Measurements from ENCODE around the gene TBC1D21.

Gene TBC1D21

DNA sequence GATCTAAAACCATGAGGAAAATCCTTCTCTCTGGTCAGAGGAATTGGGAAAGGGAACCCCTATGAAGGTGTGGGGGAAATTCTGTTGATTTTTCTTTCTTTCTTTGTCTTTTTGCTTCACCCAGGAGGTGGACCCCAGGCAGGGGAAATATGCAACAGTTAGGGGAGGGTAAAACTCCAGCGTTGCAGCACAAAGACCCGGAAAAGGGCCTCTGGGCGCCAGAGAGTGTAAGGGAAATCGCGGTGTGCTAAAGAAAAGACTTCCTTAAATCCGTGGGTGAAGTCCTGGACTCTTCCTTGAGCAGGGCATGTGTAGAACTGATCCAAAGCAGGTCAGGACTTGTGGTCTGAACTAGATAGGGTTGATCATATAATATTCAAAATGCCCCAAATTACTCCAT, 11.1 kb upstream of the TBC1D21 start:
- no peak for DNase-seq

DNA sequence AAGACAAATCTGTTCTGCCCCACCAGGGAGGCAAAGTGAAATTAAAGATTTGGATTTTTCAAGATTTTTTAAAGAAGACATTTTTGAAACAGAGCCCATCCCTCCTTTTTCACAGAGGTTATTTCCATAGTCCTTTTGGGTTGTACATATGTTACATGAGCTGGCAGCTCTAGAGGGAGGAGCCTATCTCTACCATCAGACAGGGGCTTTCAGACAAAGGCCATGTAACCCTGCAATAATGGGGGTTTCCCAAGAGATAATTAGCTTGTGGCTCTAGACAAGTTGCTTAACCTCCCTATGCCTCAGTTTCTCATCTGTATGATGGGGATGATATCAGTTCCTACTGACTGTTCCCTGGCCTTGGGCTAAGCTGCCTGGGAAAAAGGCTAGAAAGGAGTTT, 8.0 kb upstream of the TBC1D21 start:
- DNase-seq = no peak

DNA sequence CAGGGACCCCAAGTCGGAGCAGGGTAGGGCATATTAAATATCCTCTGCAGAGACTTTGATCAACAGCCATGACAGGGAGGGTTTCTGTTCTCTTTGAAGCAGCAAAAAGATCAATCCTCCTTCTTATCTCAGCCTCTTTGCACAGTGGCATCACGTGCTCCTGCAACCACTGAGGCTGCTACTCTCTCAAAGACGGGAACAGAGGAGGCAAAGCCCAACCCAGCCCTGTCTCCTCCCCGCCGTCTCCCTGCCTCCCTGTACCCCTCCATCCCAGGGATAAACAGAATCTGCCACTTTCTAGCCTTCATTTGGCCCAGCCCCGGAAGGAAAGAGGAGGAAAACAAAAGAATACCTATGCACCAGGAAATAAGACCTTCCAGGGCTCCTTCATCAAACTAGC, 7.5 kb upstream of the TBC1D21 start:
- no peak for DNase-seq

DNA sequence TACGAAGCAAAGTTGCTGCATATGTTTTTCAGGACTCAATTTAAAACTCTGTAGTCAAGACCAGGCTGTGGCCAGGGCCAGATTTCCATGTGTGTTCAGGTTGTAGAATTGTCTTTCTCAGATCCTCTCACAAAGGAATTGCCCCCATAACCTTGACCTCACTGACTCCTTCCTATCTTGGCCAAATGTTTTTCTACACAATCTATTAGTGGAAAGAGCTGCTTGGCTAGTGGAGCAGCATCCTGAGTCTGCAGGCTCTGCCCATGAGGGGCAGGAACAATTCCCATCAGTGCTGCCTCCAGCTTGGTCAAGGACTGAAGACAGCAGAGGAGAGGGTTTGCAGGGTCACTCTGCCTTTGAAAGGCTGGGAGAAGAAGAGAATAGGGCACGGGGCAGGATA, 6.9 kb upstream of the TBC1D21 start:
- no peak for DNase-seq

DNA sequence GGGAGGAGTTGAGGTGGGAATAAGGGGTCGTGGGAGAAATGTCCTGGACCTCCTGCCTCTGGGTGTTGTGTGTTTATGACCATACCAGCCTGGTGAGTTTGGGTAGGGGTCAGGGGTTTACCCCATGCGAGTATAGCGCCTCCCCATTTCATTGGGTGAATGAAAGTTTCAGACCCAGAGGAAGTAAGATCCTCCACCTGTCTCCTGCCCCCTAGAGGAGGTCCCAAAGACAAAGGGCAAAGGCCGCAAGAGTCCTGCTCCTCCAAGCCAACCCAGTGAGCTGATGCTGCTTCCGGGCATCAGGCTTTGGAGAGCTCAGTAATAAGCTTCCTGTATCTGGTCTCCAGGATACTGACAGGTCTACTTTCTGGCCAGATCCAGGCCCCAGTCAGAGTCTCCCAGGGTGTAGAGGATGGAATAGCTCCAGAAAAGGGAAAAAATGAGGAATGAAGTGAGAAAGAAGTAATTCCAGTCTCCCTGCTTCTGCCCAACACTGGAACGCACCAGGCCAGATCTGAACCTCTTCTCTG, 6.4 kb upstream of the TBC1D21 start:
- no peak for DNase-seq

DNA sequence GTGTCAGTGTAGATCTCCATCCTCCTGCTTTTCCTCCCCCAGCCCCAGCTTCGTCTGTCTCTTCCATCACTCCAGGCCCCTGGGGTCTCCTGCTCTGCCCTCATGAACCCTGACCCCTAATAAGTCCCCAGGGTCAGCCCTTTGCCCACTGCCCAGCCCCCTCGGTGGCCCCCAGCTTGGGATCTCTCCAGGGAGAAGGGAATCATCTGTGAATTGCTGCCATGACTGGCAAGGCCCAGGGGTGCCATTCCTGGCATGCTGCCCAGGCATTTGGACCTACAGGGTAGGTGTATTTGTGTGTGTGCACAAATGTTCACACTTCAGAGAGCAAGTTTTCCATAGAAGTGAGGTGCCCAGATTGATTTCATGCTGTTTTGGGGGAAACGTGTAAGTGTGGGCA, 5.9 kb upstream of the TBC1D21 start:
- DNase-seq = no peak

DNA sequence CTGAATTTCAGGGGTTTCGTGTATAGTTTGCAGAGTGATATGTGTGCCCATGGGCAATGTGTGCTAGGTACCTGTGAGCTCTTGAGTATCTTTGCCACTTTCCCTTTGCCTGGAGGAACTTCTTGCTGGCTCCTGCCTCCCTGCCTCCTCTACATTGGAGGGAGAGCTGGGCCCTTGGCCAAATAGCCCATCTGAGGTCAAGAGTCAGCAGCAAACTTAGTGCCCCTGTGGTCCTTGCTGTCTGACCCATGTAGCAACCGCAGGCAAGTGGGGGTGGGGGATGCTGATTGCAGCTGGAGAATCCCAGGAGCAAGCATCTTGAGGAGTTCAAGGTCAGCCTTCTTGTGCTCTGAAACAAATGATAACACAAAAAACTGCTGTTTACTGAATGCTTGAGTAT, 5.4 kb upstream of the TBC1D21 start:
- DNase-seq = no peak

DNA sequence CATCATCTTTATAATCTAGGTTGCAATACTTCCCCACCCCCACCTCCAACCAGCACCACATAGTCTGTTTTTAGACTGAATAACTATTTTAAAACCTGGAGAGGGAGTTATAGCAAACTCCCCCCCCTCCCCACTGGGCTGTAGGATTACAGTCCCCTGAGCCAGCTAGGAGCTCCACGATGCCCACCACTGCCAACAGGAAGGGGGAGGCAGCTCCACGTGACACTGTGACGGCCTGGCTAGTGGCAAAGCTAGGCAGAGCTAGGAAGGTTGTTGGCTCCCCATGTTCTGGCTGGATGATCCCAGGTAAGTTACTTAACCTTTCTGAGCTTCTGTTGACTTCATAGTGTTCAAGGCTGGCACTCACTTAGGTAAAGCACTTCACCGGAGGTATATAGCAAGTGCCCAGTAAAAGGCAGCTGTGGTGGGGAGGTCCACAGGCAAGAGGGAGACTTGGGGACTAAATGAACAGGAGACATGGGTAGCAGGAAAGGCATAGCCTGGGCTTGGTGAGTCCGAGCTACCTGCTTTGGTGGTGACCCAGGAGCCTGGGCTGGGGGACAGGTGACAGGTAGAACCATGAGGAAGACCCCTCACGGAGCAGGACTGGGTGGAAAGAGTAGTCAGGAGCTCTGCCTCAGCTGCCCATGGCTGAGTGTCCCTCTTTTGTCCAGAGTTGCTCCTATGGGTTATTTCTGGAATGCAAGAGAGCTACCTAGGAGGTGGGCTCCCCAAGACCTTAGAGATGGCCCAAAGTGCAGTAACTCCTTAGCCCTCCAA, 4.0 kb upstream of the TBC1D21 start:
- no peak for DNase-seq

DNA sequence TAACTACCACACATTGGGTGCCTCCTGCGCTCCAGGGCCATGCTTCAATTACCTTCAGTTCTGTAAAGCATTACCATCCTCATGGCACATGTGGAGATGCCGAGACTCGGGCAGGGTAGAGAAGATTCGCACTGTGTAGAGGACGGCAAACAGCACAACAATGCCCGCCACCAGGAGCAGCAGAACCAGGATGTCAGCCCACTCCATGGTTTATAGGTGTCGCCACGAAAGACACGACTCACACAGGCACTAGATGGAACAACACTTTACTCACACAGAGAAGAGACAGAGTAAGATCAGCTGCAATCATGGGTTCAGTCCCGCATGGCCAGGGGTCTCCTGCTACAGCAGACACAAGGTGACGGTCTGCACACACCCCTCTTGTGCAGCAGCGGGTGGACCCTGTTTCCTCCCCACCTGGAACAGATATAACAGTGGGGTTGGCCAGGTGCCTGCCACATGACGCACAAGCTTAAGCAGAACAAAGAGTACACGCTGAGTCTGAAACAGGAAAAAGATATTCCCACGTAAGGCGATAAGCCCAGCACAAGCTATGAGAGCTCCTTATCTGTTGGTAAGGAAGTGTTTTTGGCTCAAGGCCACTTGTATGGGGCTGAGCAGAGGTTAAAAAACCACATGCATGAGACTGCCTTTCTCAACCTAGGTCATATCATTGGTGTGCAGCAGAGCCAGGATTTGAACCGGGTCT, 2.5 kb upstream of the TBC1D21 start:
- DNase-seq = no peak

DNA sequence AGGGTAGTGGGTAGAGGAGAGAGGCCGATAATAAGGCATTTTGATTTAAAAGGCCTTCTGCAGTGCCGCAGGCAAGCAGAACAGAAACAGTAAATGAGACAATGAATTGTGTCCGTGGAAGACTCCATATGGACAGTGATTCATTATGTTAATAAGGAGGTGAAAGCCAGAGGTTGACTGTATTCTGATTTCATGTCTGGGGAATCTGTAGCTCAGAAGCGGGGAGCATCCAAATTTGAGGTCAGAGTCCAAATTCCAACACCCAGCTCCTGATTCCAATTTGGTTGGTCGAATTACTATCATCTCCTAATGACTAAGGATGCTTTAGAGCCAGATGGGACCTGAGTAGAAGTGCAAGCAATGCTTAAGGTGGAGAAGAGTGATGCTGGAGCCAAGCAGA, 1.0 kb upstream of the TBC1D21 start:
- DNase-seq = no peak

DNA sequence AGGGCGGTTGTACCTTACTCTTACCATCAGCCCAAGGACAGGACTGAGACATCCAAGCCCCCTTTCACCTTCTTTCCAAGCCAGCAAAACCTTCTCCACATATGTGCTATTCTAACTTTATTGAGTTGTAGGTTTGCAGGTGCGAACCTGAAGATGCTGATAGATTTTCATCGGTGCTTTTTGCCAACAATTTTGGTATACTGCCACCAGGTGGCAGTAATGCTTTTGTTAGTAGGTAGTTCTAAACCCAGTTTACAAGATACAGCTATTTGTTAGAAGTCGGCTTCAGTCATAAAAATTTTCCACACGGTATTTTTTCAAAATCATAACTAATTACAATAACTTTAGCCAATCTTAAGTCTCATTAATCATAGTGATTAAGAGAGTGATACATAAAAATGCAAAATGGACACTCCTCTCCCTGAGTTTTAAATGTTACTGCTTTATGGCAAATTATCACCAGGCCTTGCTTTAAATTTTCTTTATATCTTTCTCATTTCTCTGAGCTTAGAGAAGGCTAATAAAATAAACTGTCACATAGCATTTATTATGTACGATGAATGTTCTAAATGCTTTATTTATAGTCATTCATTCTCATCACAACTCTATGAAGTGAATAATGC, 636 bp downstream of the TBC1D21 start:
- peak; percentile 37 for DNase-seq

DNA sequence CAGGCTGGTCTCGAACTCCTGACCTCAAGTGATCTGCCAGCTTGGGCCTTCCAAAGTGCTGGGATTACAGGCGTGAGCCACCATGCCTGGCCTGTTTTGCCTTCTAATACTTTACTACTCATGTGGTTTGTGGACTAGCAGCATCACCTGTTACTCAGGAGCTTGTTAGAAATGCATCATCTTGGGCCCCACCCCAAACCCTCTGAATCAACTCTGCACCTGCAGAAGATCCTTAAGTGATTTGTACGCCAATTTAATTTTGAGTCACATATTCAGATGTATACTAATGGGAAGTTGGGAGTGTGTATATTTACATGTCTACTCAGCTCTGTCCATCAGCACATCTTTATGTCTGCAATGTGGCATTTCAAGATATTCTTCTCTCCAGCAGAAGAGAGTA, 6.1 kb downstream of the TBC1D21 start:
- no peak for DNase-seq

DNA sequence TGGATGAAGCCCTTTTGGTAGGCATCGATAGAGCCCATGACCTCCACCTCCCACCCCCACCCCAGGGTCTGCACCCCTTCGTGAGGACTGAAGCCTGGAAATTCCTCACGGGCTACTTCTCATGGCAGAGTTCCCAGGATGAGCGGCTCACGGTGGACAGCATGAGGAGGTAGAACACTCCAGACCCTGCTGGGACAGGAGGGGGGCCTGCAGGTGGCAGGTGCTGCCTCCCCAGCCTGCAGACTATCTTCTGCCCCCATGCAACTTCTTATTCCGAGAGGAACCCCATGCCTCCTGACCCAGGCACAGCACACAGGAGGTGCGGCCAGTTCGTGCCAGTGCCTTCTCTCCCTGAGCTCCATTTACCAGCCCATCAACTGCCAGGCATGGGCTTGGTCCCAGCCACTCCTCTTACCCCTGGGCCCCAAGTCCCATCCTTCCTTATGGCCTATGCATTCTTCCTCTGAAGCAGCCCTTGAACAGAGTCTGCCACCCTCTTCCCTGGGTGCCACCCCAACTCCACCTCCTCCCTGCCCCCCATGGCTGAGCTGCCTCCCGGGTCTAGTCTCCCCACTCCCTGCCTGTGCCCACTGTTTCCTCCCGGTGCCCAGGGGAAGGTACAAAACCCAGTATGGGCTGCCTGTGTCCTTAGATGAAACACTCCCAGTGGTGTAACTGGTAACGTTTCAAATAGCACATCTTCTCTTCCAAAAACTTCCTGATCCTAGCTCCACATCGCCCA, 8.4 kb downstream of the TBC1D21 start:
- DNase-seq = no peak

DNA sequence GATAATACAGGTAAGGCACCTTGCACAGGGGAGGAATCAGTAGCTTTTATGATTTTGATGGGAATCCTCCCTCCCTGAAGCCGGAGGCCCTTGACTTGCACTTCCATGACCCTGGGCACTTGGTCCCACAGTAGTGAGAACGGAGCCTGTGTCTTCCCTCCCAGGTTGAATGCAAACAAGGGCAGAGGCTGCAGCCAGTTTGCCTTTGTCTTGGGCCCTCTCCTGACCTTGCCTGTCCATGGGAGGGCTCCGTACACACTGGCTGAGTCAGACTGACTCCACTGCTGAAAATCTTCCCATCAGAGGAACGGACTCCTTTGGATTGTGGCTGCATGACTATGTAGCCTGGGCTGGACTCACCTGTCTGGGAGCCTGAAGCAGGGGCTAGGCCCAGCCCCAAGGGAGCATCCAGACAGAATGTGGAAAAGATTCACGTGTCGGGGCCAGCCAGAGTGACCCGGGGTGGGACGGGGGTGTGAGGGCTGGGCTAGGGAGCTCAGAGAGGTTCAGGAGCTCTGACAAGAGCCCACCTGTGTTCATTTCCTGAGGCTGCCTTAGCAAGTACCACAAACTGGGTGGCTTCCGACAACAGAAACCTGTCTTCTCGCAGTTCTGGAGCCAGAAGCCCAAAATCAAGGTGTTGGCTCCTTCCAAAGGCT, 9.5 kb downstream of the TBC1D21 start:
- DNase-seq = no peak

DNA sequence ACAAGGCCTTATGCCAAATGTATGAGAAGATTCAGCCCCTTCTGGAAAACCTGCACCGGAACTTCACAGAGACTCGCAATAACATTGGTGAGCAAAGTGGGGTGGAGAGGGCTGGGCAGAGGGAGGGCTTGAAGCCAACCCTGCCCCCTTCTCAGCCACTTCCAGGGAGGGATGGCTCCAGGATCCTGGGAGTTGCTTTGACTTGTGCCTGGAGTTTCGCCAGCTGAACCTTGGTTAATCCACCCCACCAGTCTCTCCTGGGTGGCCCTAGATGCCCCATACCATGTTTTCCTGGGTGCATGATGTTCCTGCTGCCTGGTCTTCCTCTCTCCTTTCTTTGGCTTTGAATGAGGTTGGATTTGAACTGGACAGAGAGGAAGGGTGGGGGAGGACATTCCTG, 10.8 kb downstream of the TBC1D21 start:
- DNase-seq = no peak

DNA sequence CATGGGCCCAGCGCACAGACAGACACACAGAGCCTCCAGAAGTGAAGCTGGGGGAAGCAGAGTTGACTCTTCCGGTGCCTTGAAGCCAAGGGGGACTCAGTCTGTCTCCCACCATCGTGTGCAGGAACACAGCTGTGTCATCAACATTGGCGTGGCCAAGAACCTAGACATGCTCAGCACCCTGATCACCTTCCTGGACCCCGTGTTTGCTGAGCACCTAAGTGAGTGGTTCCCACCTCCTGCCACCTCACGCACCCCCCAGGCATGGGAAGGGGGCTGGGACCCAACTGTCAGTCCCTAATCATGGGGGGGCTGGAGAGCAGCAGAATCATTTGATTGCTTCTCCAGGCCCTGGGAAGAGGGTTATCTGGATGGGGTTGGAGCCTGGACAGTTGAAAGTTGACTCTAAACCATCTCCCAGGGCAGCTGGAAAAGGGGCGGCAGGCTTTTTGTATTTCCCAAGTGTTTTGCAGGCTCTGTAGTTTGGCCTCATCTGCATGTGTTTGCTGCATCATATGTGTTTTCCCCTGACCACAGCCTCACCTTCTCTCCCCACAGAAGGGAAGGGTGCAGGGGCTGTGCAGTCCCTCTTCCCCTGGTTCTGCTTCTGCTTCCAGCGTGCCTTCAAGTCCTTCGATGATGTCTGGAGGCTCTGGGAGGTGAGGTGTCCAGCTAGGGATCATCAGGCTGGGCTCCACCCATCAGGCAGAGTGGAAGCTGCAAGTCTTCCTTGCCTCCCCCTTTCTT, 12.8 kb downstream of the TBC1D21 start:
- DNase-seq = no peak

DNA sequence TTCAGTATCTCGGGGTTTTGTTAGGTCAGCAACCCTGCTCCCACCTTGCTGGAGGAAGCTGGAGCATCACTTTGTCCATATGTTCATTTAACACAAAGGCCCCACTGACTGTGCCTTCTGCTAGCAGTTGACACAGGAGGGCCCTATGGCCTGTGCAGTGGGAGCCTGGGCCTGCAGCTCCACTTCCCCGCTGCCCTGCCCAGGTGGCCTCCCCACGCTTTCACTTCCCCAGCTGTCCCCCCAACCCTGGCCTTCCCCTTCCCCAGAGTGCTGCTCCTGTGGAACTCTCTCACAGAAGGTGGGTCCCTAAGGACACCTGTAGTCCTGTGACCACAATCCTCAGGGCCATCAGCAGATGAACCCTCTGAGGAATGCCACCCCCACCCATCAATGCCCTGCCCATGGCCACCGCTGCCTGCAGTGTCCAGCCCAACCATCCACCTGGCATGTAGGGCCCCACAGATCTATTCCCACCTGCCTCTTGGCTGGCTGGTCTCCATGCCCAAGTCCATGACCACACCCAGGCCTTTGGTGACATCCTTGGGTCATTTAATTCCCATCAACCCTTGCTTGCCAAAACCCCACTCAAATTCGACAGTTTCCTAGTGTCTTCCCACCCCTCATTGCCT, 13.5 kb downstream of the TBC1D21 start:
- DNase-seq = no peak

DNA sequence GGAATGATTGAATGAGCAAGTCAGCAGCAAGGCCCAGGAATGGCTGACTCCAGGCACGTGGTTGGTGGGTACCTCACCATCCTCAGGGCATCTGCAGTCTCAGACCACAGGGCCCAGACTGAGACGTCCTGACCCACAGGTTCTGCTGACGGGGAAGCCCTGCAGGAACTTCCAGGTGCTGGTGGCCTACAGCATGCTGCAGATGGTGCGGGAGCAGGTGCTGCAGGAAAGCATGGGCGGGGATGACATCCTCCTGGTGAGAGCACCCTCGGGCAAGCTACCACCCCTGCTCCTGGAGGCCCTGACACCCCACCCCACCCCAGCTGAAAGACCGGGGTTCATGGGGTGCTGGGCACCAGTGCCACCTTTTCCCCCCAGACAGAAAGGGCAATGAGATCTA, 14.1 kb downstream of the TBC1D21 start:
- no peak for DNase-seq

DNA sequence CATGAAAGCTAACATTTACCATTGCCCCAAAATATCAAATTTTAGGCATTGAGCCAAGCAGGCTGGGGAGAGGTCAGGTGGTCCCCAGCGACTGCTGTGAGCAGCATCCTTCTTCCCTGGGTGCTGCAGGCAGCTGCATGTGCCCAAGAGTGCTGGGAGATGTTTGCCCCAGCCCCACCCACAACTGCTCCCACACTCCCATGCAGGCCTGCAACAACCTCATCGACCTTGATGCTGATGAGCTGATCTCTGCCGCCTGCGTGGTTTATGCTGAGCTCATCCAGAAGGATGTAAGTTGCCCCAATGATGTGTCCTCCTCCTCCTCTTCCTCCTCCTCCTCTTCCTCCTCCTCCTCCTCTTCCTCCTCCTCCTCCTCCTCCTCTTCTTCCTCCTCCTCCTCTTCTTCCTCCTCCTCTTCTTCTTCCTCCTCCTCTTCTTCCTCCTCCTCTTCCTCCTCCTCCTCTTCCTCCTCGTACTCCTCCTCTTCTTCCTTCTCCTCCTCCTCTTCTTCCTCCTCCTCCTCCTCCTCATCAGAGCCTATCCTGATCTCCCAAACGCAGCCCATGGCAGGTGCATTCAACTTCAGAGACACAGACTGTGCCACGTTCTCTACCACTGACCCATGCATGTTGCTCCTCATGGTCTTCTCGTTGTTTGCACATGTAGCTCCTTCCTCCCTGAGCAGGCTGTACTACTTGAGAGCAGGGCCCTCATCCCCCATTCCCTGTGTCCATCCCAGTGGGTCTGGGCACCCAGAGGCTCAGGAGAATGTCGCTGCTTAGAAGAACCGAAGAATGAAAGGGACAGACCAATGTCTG, 15.1 kb downstream of the TBC1D21 start:
- DNase-seq = no peak

DNA sequence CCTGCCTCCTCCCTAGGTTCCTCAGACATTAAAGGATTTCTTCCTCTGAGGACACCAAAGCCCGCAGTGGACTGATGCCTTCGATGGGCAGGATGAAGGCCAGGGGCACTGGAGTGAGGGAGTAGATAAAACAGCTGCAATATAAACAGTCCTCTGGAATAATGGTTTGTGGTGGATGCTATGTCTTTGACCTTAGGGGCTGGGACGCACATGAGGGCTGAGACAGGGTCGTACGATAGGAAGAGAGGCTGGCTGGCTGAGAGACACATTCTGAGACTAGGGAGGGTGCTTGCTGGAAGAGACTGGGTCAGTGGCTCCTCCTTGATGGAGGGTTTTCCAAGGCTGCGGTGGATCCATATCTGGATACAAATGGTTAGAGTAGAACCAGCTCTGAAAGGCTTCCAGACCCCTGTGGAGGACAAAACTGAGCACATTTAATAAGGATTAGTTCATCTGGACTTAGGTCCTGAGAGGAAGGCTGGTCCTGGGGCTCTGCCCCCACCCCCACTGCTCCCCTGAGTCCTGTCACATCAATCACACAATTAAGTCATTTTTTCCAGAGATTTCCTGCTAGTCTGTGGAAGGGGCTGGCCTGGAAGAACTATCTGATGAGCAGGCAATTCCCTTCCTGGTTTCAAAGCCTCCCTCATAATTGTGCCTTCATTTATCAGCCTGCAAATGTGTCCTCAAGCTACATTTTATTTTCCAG, 15.8 kb downstream of the TBC1D21 start:
- no peak for DNase-seq
